Liver (tissue), 9 donors: Measurements from ENCODE around the gene MED15. TPM values are rescaled to one million over a fixed set of nuclear protein-coding genes. Genes with fewer than 3 reads are reported as not detected.

Experiments used
- DNase-seq: peaks from one replicate; pipeline ENCODE4 v3.0.0-alpha.2; 2017; ENCODE audit warnings: low spot score
- H3K27ac ChIP-seq, 2 donors: one replicate each; pipeline ENCODE4 v1.7.0; 2013; ENCODE audit warnings: inconsistent platforms in 2 of 2, low read length in 2 of 2, control low read depth in 1 of 2, low read depth in 1 of 2, mild to moderate bottlenecking in 1 of 2
- H3K27me3 ChIP-seq, 4 donors: one replicate each; pipeline versions ENCODE4 v1.6.1 to v1.7.0; 2013; ENCODE audit warnings: low read length in 3 of 4, inconsistent platforms in 1 of 4, mild to moderate bottlenecking in 1 of 4, moderate library complexity in 1 of 4; ENCODE audit not compliant: control insufficient read depth in 4 of 4, insufficient read depth in 4 of 4
- H3K36me3 ChIP-seq, 4 donors: one replicate each; pipeline versions ENCODE4 v1.6.1 to v1.7.0; 2013; ENCODE audit warnings: low read length in 3 of 4, mild to moderate bottlenecking in 3 of 4, low read depth in 1 of 4, moderate library complexity in 1 of 4; ENCODE audit not compliant: control insufficient read depth in 4 of 4, insufficient read depth in 3 of 4
- H3K4me1 ChIP-seq, 4 donors: one replicate each; pipeline versions ENCODE4 v1.6.1 to v1.7.0; 2013; ENCODE audit warnings: low read length in 3 of 4, mild to moderate bottlenecking in 3 of 4, moderate library complexity in 1 of 4; ENCODE audit not compliant: control insufficient read depth in 4 of 4, insufficient read depth in 4 of 4
- H3K4me3 ChIP-seq, 3 donors: one replicate each; pipeline versions ENCODE4 v1.6.1 to v1.7.0; 2013; ENCODE audit warnings: low read length in 3 of 3, control low read depth in 1 of 3, low read depth in 1 of 3, mild to moderate bottlenecking in 1 of 3
- H3K9ac ChIP-seq, 2 donors: one replicate each; pipeline ENCODE4 v1.7.0; 2013; ENCODE audit warnings: low read length in 2 of 2, mild to moderate bottlenecking in 2 of 2, moderate library complexity in 2 of 2, control low read depth in 1 of 2, low read depth in 1 of 2
- H3K9me3 ChIP-seq, 4 donors: one replicate each; pipeline versions ENCODE4 v1.6.1 to v1.7.0; 2013; ENCODE audit warnings: low read length in 3 of 4; ENCODE audit not compliant: control insufficient read depth in 4 of 4
- EGR1 ChIP-seq, 2 donors: IDR thresholded peaks; 2 replicates each; pipeline ENCODE4 v1.6.1; 2016 to 2018; ENCODE audit warnings: antibody characterized with exemption in 2 of 2, low read depth in 2 of 2
- FOXA2 ChIP-seq: IDR thresholded peaks from 2 replicates; pipeline ENCODE4 v1.6.1; 2016; ENCODE audit warnings: antibody characterized with exemption
- JUND ChIP-seq, 2 donors: IDR thresholded peaks; 2 replicates each; pipeline ENCODE4 v1.6.1; 2016; ENCODE audit warnings: antibody characterized with exemption in 2 of 2
- NR2F2 ChIP-seq: IDR thresholded peaks from 2 replicates; pipeline ENCODE4 v1.6.1; 2016; ENCODE audit warnings: antibody characterized with exemption
- RAD21 ChIP-seq, 2 donors: IDR thresholded peaks; 2 replicates each; pipeline ENCODE4 v1.6.1; 2016; ENCODE audit warnings: antibody characterized with exemption in 2 of 2, mild to moderate bottlenecking in 2 of 2
- RXRA ChIP-seq, 2 donors: IDR thresholded peaks; 2 replicates each; pipeline ENCODE4 v1.6.1; 2017 to 2018; ENCODE audit warnings: antibody characterized with exemption in 2 of 2, mild to moderate bottlenecking in 1 of 2
- TAF1 ChIP-seq: conservative IDR thresholded peaks from 2 replicates; pipeline ENCODE4 v1.6.1; 2016; ENCODE audit warnings: antibody characterized with exemption, mild to moderate bottlenecking
- YY1 ChIP-seq: IDR thresholded peaks from 2 replicates; pipeline ENCODE4 v1.6.1; 2016; ENCODE audit warnings: antibody characterized with exemption, mild to moderate bottlenecking
- WGBS: extraction: QIAGEN DNeasy Blood & Tissue Kit; methylation state at CpG from one replicate; pipeline ENCODE4 v1.1.7; 2013; 5-methylcytosine and 5-hydroxymethylcytosine counted together
- polyA plus RNA-seq, 2 donors: library from polyadenylated mRNA; stranded (reverse) in 1 of 2; unstranded in 1 of 2; fragments of 200-250 nt in 1 of 2; fragments of >200 nt in 1 of 2; fragmentation: Nextera tagmentation in 1 of 2; extraction: Ambion mirVana in 1 of 2; gene quantifications; one replicate each; pipeline versions ENCODE4 v1.2.1 to v1.2.3, GENCODE V29; 2013 to 2015
- total RNA-seq, 2 donors: library from RNA; depleted of rRNA; stranded (reverse); fragments of >200 nt; gene quantifications; one replicate each; pipeline ENCODE4 v1.2.3, GENCODE V29; 2014
- TF ChIP-seq, protein P1 (sequence below): fragments of 150-350 bp; IDR thresholded peaks from 2 replicates; pipeline ENCODE4 v1.5.1; 2017; ENCODE audit warnings: improper control_type of control experiment, low read depth, low read length; ENCODE audit not compliant: missing input control
- TF ChIP-seq, protein P2 (sequence below): IDR thresholded peaks from 2 replicates; pipeline ENCODE4 v1.6.1; 2016; ENCODE audit warnings: antibody characterized with exemption
- TF ChIP-seq, protein P3 (sequence below): IDR thresholded peaks from 2 replicates; pipeline ENCODE4 v1.6.1; 2016; ENCODE audit warnings: antibody characterized with exemption, mild to moderate bottlenecking
- donor health status: healthy.
- donor health status: healthy.
- donor health status: healthy.
- donor health status: healthy.
- donor health status: healthy.

Gene MED15
- total and polyA plus RNA-seq, 4 donors = 9.7 to 28.0 (median 16.2) TPM

DNA sequence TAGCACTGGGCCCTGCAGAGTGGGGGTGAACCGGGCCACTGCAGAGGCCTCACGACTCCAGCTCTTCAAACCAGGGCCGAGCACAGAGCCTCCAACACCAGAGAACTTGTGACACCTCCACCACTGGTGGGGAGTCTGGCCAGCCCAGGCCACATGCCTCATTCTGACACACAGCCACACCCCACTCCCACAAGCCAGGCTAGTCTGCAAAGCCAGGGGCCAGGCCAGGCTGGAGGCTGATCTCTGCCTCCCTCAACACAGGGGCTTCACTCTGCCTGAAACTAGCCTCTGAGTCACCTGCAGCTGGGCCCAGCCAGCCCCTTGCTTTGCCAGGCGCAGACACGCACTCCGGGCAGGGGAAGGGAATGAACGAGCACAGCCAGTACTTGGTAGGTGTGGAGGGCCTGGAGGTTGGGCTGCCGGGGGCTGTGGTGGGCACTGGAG lies 102.9 kb downstream of the MED15 start:
- Histone ChIP-seq H3K27me3 (no peaks in the 10 kb centered on the region), H3K36me3 (no peaks in the 10 kb centered on the region), H3K9ac (no peak overlapping the region), H3K9me3 (no peaks in the 10 kb centered on the region), H3K4me3 (no peak overlapping the region), H3K4me1 (peaks cover 0 to 8% (median 0%) of the 10 kb centered on the region in 4 donors), H3K27ac (no peak overlapping the region)
- TF ChIP-seq JUND (IDR thresholded peaks at IDR 0.05) (no peak), YY1 (no peak), RAD21 (IDR thresholded peaks at IDR 0.05) (no peak), TAF1 (no peak), EGR1 (IDR thresholded peaks at IDR 0.05; ENCODE audit: low read depth in 2 of 2) (no peak), NR2F2 (no peak), FOXA2 (no peak)
- TF ChIP-seq, protein P1, sequence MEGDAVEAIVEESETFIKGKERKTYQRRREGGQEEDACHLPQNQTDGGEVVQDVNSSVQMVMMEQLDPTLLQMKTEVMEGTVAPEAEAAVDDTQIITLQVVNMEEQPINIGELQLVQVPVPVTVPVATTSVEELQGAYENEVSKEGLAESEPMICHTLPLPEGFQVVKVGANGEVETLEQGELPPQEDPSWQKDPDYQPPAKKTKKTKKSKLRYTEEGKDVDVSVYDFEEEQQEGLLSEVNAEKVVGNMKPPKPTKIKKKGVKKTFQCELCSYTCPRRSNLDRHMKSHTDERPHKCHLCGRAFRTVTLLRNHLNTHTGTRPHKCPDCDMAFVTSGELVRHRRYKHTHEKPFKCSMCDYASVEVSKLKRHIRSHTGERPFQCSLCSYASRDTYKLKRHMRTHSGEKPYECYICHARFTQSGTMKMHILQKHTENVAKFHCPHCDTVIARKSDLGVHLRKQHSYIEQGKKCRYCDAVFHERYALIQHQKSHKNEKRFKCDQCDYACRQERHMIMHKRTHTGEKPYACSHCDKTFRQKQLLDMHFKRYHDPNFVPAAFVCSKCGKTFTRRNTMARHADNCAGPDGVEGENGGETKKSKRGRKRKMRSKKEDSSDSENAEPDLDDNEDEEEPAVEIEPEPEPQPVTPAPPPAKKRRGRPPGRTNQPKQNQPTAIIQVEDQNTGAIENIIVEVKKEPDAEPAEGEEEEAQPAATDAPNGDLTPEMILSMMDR = no peak
- TF ChIP-seq, protein P2, sequence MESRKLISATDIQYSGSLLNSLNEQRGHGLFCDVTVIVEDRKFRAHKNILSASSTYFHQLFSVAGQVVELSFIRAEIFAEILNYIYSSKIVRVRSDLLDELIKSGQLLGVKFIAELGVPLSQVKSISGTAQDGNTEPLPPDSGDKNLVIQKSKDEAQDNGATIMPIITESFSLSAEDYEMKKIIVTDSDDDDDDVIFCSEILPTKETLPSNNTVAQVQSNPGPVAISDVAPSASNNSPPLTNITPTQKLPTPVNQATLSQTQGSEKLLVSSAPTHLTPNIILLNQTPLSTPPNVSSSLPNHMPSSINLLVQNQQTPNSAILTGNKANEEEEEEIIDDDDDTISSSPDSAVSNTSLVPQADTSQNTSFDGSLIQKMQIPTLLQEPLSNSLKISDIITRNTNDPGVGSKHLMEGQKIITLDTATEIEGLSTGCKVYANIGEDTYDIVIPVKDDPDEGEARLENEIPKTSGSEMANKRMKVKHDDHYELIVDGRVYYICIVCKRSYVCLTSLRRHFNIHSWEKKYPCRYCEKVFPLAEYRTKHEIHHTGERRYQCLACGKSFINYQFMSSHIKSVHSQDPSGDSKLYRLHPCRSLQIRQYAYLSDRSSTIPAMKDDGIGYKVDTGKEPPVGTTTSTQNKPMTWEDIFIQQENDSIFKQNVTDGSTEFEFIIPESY = no peak
- 92% methylated on average over 8 of the region's 8 CpGs for WGBS
- no peak for DNase-seq

DNA sequence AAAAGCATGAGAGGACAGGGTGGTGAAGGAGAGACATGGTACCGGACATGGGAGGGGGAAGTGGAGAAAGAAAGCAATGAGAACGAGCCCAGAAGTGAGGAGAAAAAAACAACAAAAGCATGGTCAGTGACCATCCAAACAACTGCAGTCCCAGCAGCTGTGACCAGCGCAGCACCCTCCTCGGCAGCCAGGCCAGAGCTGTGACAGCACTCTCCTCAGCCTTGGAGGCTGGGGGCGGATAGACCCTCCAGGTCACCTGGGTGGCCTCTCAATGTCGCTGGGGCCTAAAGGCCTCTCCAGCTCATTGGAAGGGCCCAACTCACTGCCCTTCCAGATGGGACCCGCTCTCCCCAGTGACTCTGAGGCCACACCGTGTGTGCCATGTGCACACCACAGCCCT lies 103.3 kb downstream of the MED15 start:
- DNase-seq = no peak
- TF ChIP-seq RXRA (IDR thresholded peaks at IDR 0.05) (no peak), YY1 (no peak), RAD21 (IDR thresholded peaks at IDR 0.05) (no peak)
- TF ChIP-seq, protein P3, sequence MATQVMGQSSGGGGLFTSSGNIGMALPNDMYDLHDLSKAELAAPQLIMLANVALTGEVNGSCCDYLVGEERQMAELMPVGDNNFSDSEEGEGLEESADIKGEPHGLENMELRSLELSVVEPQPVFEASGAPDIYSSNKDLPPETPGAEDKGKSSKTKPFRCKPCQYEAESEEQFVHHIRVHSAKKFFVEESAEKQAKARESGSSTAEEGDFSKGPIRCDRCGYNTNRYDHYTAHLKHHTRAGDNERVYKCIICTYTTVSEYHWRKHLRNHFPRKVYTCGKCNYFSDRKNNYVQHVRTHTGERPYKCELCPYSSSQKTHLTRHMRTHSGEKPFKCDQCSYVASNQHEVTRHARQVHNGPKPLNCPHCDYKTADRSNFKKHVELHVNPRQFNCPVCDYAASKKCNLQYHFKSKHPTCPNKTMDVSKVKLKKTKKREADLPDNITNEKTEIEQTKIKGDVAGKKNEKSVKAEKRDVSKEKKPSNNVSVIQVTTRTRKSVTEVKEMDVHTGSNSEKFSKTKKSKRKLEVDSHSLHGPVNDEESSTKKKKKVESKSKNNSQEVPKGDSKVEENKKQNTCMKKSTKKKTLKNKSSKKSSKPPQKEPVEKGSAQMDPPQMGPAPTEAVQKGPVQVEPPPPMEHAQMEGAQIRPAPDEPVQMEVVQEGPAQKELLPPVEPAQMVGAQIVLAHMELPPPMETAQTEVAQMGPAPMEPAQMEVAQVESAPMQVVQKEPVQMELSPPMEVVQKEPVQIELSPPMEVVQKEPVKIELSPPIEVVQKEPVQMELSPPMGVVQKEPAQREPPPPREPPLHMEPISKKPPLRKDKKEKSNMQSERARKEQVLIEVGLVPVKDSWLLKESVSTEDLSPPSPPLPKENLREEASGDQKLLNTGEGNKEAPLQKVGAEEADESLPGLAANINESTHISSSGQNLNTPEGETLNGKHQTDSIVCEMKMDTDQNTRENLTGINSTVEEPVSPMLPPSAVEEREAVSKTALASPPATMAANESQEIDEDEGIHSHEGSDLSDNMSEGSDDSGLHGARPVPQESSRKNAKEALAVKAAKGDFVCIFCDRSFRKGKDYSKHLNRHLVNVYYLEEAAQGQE = no peak
- TF ChIP-seq, protein P2 = no peak
- Histone ChIP-seq H3K9ac (no peak overlapping the region), H3K27me3 (no peaks in the 10 kb centered on the region), H3K27ac (no peak overlapping the region), H3K9me3 (no peaks in the 10 kb centered on the region), H3K4me3 (no peak overlapping the region), H3K36me3 (no peaks in the 10 kb centered on the region), H3K4me1 (peaks cover 0 to 8% (median 0%) of the 10 kb centered on the region in 4 donors)
- WGBS = 87% methylated on average over 8 of the region's 8 CpGs
